OCI-LY1 (cell line): ENCODE results near the gene TCF4.
A peak's percentile ranks its signal among the peaks of the same experiment; 100 is the strongest.

Experiments
- H2AFZ ChIP-seq: fragments of 200-600 bp; sonication (generic), shearing (Covaris generic); 2 replicates; pipeline ENCODE4 v1.6.0; 2014; ENCODE audit warnings: antibody characterized with exemption, mild to moderate bottlenecking, low read length
- H3F3A ChIP-seq: fragments of 200-600 bp; sonication (generic), shearing (Covaris generic); 2 replicates; pipeline ENCODE4 v1.6.0; 2014; ENCODE audit warnings: mild to moderate bottlenecking, antibody characterized with exemption, low read length, moderate library complexity; ENCODE audit not compliant: insufficient read depth
- H3K27ac ChIP-seq: fragments of 200-600 bp; sonication (generic); 2 replicates; pipeline ENCODE4 v1.5.1; 2014; ENCODE audit warnings: low read length, mixed run types, mild to moderate bottlenecking, low read depth; ENCODE audit not compliant: poor library complexity, severe bottlenecking
- H3K27me3 ChIP-seq: fragments of 200-600 bp; sonication (generic); 2 replicates; pipeline ENCODE4 v1.6.0; 2014; ENCODE audit warnings: antibody characterized with exemption, mild to moderate bottlenecking, low read length, moderate library complexity; ENCODE audit not compliant: insufficient read depth
- H3K36me3 ChIP-seq: fragments of 200-600 bp; sonication (generic); 2 replicates; pipeline ENCODE4 v1.6.1; 2014; ENCODE audit warnings: mild to moderate bottlenecking, antibody characterized with exemption, low read length, moderate library complexity, mixed read lengths; ENCODE audit not compliant: insufficient read depth
- H3K4me1 ChIP-seq: fragments of 200-600 bp; sonication (generic); 2 replicates; pipeline ENCODE4 v1.5.1; 2014; ENCODE audit warnings: mild to moderate bottlenecking, low read length, moderate library complexity; ENCODE audit not compliant: insufficient read depth, severe bottlenecking
- H3K4me2 ChIP-seq: fragments of 200-600 bp; sonication (generic), shearing (Covaris generic); 2 replicates; pipeline ENCODE4 v1.6.1; 2014; ENCODE audit warnings: low read length
- H3K4me3 ChIP-seq: fragments of 200-600 bp; sonication (generic); 2 replicates; pipeline ENCODE4 v1.5.1; 2014; ENCODE audit warnings: low read length, low read depth, mild to moderate bottlenecking, mixed read lengths; ENCODE audit not compliant: poor library complexity, severe bottlenecking
- H3K79me2 ChIP-seq: fragments of 200-600 bp; shearing (Covaris generic); 2 replicates; pipeline ENCODE4 v1.6.1; 2016; ENCODE audit warnings: mixed run types, low read length, mixed read lengths; ENCODE audit not compliant: insufficient read depth
- H3K9ac ChIP-seq: fragments of 200-600 bp; sonication (generic), shearing (Covaris generic); 2 replicates; pipeline ENCODE4 v1.6.1; 2014; ENCODE audit warnings: mild to moderate bottlenecking, low read length, mixed read lengths
- H3K9me2 ChIP-seq: fragments of 200-600 bp; sonication (generic), shearing (Covaris generic); 2 replicates; pipeline ENCODE4 v1.6.1; 2014; ENCODE audit warnings: low read depth, mild to moderate bottlenecking, low read length, mixed read lengths
- H3K9me3 ChIP-seq: fragments of 200-600 bp; shearing (Covaris generic); 2 replicates; pipeline ENCODE4 v1.6.1; 2014; ENCODE audit warnings: low read length, mixed read lengths
- H4K20me1 ChIP-seq: fragments of 200-600 bp; sonication (generic), shearing (Covaris generic); 2 replicates; pipeline ENCODE4 v1.6.0; 2016; ENCODE audit warnings: mild to moderate bottlenecking, low read length; ENCODE audit not compliant: insufficient read depth
- CTCF ChIP-seq: fragments of 200-600 bp; sonication (generic), shearing (Covaris generic); IDR thresholded peaks from 2 replicates; pipeline ENCODE4 v1.5.1; 2017; ENCODE audit warnings: mild to moderate bottlenecking, antibody characterized with exemption, low read length, moderate library complexity, mixed read lengths
- EZH2 ChIP-seq: fragments of 200-600 bp; sonication (generic), shearing (Covaris generic); IDR thresholded peaks from 2 replicates; pipeline ENCODE4 v1.8.0; 2017; ENCODE audit warnings: borderline replicate concordance, mixed run types, mild to moderate bottlenecking, antibody characterized with exemption, low read length, moderate library complexity, mixed read lengths

Gene TCF4

GRCh38 chr18:55346387-55346786 lies 241.6 kb downstream of the TCF4 start:
- H3K27me3 ChIP-seq = no peaks in the 10 kb centered on the region
- no peak overlapping the region for H3K4me3 ChIP-seq
- H3K4me1 ChIP-seq = peaks cover 34% of the 10 kb centered on the region
- H3K36me3 ChIP-seq = peaks cover 3% of the 10 kb centered on the region; the same call in 1 of the 2 replicates
- H4K20me1 ChIP-seq = no peaks in the 10 kb centered on the region
- no peaks in the 10 kb centered on the region for H3K9me3 ChIP-seq
- peaks cover 10% of the 10 kb centered on the region; the same call in 1 of the 2 replicates for H3K79me2 ChIP-seq
- no peak overlapping the region for H3K9ac ChIP-seq
- no peak overlapping the region for H3K27ac ChIP-seq
- no peak overlapping the region for H2AFZ ChIP-seq
- no peaks in the 10 kb centered on the region for H3F3A ChIP-seq
- TF ChIP-seq CTCF = no peak
- TF ChIP-seq EZH2 = no peak
- H3K9me2 ChIP-seq = no peaks in the 10 kb centered on the region
- no peak overlapping the region for H3K4me2 ChIP-seq

DNA sequence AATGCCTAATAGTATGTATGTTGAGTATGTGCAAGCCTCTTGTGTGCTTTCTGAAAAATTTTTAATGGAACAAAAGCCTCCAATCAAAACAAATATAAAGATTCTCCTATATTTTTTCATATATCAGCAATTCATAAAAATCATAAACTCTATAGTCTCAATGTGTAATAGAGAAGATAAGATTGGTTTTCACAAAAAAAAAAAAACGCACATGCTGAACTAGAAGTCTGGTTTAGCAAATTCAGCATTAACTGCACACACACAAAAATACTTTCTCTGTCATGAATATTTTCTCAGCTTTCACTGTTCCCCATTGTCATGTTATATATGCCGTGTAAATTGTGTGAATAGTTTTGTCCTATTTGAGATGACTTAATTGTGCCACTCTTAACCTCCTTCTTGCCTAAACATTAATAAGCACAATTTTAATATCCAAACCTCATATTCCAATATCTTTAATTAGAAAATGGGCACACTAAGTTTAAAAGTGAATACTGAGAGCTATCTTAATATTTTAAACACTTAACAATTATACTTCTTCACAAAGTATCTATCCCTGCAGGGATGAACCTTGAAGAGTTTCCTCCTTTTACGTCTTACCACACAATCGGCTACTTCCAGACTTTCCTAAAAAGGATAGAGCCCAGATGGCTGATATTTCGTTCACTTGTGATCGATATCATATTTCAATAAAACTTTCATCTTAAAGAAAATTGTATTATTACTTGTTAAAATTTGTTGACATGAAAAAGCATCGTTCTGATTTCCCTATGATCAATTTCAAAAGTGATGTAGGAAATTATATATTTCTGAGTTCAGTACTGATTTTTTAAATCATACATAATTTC lies 242.7 kb downstream of the TCF4 start:
- TF ChIP-seq CTCF = no peak
- TF ChIP-seq EZH2 = no peak
- Histone ChIP-seq H3K4me3 (no peak overlapping the region), H3K9me3 (no peaks in the 10 kb centered on the region), H3K4me1 (peaks cover 42% of the 10 kb centered on the region), H3K9ac (no peak overlapping the region), H3F3A (no peaks in the 10 kb centered on the region), H3K27me3 (no peaks in the 10 kb centered on the region), H3K36me3 (peaks cover 3% of the 10 kb centered on the region; the same call in 1 of the 2 replicates), H3K4me2 (no peak overlapping the region), H3K9me2 (no peaks in the 10 kb centered on the region), H3K79me2 (peaks cover 8% of the 10 kb centered on the region; the same call in 1 of the 2 replicates), H3K27ac (no peak overlapping the region), H4K20me1 (no peaks in the 10 kb centered on the region), H2AFZ (no peak overlapping the region)

DNA sequence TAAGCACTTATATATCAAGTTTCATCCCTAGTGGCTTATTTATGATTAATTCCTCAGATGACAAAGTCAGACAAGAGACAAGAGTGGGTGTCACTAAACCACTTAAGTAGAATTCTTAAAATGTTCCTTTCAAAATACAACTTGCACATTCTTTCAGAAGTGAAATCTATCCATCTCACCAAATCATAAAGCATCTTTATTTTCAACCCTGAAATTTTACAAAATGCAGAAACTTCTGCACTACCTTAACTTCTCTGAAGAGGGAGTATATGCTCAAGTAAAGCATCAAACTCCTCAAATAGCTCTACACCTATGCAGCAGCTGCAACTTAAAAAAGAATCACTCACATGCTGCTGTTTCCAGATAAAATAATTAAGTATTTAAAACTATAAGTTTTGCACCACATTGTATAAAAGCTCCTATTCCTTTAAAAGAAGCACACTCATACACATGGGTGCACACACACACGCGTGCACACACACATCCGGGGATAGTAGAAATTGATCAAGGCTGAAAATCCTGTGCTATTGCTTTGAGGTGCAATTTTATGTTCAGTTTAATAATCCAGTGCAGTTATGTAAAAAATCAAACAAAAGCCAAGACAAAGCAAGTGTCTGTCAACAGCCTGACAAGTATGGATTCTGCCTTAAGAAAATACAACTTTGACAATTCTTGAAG lies 244.5 kb downstream of the TCF4 start:
- TF ChIP-seq EZH2 = no peak
- TF ChIP-seq CTCF = peak; percentile 61
- no peaks in the 10 kb centered on the region for H4K20me1 ChIP-seq
- H3K36me3 ChIP-seq = peaks cover 15% of the 10 kb centered on the region; the same call in 1 of the 2 replicates
- H3K9ac ChIP-seq = no peak overlapping the region
- H3F3A ChIP-seq = no peaks in the 10 kb centered on the region
- no peaks in the 10 kb centered on the region for H3K9me2 ChIP-seq
- H2AFZ ChIP-seq = no peak overlapping the region
- H3K79me2 ChIP-seq = peaks cover 8% of the 10 kb centered on the region; the same call in 1 of the 2 replicates
- H3K4me3 ChIP-seq = no peak overlapping the region
- H3K9me3 ChIP-seq = no peaks in the 10 kb centered on the region
- peaks cover 59% of the 10 kb centered on the region for H3K4me1 ChIP-seq
- H3K27me3 ChIP-seq = no peaks in the 10 kb centered on the region
- no peak overlapping the region for H3K4me2 ChIP-seq
- H3K27ac ChIP-seq = no peak overlapping the region
